GM19324 (cell line): ENCODE data around the gene SLCO3A1.

ENCODE experiments used
- ATAC-seq: cut with Tn5 transposase; IDR thresholded peaks from one replicate; pipeline ENCODE4 v1.9.1; 2021; ENCODE audit warnings: mild to moderate bottlenecking, moderate library complexity; ENCODE audit not compliant: unreplicated experiment, low FRiP score

Gene SLCO3A1

DNA sequence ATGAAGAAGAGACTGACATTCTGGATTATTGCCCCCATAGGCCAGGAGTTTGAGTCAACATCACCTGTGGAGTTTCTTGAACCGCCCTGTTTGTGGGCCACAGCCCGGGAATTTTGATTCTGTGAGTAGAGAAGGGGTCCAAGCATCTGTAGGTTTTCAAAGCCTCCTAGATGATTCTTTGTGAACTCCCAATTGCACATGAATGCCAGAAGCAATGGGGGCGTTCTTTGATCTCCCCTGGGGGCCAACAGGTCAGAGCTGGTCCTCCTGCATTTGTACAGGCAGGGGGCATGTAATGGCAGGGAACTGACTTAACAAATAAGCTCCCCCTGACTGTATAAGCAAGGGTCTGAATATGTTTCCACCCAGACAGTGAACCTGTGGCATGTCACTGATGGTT is 260.3 kb downstream of the SLCO3A1 start:
- ATAC-seq = no peak

DNA sequence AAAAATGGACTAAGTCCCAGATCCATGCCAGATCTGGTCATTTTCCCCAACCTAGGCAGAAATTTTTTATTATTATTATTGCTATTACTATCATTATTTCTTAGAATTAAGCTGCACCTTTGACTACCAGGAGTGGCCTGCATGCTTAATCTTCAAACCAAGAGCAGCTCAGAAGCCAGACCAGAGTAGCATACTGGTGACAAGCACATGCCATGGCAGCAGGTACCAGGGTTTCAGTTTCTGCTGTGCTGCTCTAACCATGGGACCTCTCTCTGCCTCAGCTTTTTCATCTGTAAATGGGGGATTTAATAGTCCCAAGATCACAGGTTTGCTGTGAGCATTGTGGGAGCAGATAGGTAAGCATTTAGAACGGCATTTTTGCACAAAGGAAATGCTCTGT is 262.3 kb downstream of the SLCO3A1 start:
- ATAC-seq = no peak

GRCh38 chr15:92116330-92116729 is 262.8 kb downstream of the SLCO3A1 start:
- no peak for ATAC-seq

DNA sequence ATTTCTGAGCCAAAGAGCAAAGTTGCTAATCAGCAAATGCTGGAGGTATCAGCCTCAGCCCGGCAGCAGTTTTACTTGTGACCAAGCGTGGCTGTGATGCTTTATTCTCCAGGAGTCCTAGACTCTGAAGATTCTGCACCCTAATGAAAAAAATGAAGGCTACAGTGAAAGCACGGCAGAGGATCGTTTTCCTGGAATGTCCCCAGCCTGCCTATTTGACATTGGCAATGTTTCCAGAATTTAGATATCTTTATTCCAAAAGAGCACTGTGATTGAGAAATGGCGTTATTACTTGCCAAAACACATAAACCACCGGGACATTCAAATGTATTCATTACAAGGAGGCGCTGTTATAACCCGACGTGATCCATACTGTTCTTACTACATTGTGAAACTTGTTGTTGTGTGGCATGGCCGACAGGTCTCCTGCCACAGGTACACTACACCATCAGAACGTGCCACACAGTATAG is 263.8 kb downstream of the SLCO3A1 start:
- ATAC-seq = no peak

- no peak for ATAC-seq
These were observed 264.8 kb downstream of the SLCO3A1 start for GRCh38 chr15:92118162-92118935.

- ATAC-seq = no peak
These were observed 265.4 kb downstream of the SLCO3A1 start for GRCh38 chr15:92118936-92119325.

DNA sequence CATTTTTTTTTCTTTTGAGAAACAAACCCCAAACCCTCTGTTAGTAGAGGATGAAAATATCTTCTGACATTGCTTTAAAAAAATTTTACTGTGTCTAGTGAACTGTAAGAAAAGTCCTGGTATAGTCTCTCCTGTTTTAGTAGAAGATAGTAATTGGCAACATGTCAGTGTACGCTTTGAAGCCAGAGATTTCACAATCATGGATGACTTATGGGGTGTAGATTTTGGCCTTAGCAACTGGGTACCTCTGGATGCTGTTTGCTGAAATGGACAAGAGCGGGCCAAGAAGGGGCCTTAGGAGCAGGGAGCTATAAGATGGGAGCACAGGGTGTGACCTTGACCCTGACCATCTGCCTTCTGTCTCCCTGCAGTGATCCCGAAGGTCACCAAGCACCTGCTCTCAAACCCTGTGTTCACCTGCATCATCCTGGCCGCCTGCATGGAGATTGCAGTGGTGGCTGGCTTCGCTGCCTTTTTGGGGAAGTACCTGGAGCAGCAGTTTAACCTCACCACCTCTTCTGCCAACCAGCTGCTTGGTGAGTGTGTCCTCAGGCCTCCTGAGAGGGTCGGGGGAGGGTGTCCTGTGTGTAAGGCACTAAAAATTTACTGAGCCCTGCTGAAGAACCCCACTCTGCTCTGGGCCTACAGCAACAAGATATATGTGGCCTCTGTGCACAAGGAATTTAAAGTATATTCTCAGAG is 266.7 kb downstream of the SLCO3A1 start:
- no peak for ATAC-seq

- ATAC-seq = no peak
These were observed 267.5 kb downstream of the SLCO3A1 start for GRCh38 chr15:92121047-92121446.

DNA sequence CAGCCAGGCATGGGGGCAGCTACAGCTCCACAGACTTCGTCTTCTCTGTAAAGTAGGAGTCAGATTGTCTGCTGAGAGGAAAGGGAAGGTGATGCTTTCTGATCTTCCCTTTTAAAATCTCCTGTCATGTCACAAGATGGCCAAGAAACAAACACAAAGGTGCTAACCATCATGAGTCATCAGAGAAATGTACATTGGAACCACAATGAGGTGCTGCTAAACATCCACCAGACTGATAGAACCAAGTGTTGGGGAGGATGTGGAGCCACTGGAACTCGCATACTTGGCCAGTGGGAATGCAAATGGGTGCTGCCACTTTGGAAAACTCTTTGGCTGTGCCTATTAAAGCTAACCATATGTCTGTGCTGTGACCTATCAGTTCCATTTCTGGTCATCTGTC is 268.8 kb downstream of the SLCO3A1 start:
- ATAC-seq = no peak

GRCh38 chr15:92123962-92124656 is 270.6 kb downstream of the SLCO3A1 start:
- ATAC-seq = no peak

GRCh38 chr15:92124657-92125010 is 271.1 kb downstream of the SLCO3A1 start:
- no peak for ATAC-seq

DNA sequence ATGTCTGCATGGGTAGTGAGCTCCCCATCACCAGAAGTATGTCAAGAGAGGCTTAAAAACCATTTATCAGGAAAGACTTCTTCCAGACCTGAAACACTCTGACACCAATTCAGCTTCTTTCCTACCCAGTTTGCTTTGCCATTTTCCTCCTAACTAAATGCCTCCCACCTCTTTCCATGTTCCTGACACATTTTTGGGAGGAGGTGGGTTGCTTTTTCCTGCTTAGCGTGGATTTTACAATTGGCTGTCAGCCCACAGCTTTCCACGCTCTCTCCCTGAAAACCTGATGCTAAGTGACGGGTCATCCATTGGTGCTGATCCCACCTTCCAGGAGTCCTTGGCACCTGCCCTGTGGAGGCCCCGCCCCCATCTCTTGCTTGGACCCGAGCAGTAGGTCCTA is 275.3 kb downstream of the SLCO3A1 start:
- no peak for ATAC-seq

DNA sequence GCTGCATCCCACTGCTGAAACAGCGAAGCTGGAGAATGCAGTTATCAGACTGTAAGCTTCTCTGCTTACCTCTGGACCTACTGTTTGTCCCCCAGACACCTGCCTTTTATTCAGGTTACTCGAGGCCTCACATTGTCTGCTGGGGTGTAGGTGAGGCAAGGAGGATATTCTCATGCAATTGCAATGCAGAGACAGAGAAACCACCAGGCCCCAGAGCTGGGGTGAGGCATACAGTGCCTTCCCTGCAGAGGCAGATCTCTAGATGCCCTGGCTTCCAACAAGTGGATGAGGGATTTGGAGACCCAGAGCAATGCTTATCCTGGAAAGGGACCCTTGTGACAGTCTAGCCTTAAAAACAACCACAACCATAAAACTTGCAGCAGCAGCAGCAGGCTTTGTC is 276.7 kb downstream of the SLCO3A1 start:
- ATAC-seq = no peak

DNA sequence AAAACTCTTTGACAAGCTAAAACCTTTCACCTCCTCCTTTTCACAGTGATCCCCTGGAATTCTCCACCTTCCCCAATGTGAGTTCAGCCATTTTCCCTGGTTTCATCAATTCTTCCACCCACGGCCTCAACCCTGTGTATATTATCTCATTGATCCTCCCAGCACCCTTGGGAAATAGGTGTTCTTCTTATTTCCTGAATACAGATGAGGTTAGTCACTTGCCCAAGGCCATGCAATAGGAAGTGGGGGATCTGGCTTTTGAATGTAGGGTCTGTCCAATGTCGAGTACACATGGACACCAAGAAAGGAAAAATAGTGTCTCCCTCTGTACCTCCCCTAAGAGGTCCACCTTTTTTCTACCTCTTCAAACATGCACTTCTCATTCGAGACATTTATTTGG is 277.4 kb downstream of the SLCO3A1 start:
- no peak for ATAC-seq

DNA sequence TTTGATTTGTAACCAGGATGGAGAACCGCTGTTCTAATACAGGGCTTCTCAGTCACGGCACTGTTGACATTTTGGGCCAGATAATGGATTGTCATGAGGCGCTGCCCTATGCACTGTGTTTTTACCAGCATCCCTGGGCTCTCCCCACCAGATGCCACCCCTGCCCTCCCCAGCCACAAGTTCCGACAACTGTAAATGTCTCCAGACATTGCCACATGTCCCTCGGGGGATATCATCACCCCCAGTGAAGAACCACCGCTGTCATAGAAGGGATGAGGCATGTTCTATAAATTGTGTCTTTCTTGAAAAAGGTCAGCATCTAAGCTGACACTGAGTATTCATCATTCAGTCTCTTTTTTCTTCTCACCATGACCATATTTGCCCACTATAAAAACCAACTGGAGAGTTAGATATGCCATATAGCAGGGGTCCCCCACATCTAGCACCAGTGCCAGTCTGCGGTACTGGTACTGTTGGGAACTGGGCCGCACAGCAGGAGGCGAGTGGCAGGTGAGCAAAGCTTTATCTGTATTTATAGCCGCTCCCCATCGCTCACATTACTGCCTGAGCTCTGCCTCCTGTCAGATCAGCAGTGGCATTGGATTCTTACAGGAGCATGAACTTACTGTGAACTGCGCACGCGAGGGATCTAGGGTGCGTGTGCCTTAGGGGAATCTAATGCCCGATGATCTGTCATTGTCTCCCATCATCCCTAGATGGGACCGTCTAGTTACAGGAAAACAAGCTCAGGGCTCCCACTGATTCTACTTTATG is 279.7 kb downstream of the SLCO3A1 start:
- ATAC-seq = no peak

DNA sequence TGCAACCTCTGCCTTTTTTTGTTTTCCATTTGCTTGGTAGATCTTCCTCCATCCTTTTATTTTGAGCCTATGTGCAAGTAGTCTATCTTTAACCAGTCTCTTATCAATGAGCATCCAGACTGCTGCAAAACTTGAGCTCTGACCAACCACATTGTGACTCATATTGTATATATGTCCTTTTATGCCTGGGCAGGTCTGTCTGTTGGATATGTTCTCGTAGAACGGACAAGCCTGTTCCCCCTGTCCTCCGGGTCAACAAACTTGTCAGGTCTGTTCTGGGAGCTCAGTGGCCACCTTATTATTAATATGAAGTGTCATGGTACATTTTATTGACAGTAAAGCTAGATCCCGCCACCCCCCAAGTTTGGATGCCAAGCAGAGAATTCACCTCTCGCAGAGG is 287.3 kb downstream of the SLCO3A1 start:
- no peak for ATAC-seq

GRCh38 chr15:92141607-92142006 is 288.1 kb downstream of the SLCO3A1 start:
- ATAC-seq = no peak

DNA sequence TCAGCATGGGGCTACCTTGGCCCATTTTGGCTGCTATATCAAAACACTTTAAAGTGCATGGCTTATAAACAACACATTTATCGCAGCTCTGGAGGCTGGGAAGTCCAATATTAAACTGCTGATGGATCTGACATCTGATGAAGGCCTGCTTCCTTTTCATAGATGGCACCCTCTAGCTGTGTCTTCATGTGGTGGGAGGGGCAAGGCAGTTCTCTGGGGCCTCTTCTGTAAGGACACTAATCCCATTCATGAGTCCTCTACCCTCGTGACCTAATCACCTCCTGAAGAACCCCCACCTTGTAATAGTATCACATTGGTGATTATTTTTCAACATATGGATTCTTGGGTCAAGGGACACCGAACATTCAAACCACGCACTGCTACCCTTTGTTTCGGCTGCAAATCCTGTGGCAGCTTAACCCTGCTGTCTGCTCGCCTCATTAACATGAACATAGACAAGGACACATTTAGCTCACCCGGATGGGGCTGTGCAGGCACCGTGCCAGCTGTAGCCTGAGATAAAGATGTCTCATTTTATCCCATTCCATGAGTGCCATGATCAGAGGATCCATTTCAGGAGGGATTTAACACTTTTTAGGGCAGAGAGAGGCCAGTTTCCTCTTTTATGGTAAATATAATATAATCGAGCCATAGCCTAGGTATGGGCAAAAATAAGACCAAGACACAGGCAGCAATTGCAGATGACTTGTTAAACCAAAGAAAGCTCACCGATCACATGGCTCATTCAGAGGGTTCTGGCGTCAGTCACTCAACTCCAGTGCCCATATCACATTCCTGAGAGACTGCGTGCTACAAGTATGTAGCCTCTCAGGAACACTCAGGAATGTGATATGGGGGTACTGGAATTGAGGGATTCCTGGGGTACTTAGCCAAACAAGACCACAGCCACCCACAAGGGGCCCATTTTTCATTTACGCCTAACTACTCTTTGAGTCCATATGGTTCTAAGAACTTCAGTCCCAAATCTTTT is 289.0 kb downstream of the SLCO3A1 start:
- ATAC-seq = no peak

- no peak for ATAC-seq
These were observed 290.3 kb downstream of the SLCO3A1 start for GRCh38 chr15:92143765-92144164.
